Hepatocyte (in vitro differentiated cells): Measurements from ENCODE around the gene COPS7A.
"Not testable (repeated sequence)": the region's sequence is repeated elsewhere in the genome, so short reads cannot be mapped to it uniquely, and the experiment has no call there.

ENCODE experiments used
- EZH2 ChIP-seq: fragments of 200-600 bp; sonication (generic); IDR thresholded peaks from 2 replicates; pipeline ENCODE4 v1.6.1; 2016; ENCODE audit warnings: antibody characterized with exemption, mild to moderate bottlenecking, borderline replicate concordance
- EZH2phosphoT487 ChIP-seq: fragments of 200-600 bp; sonication (generic); IDR thresholded peaks from one replicate; pipeline ENCODE4 v1.6.1; 2018; ENCODE audit warnings: antibody characterized with exemption, mild to moderate bottlenecking, low read depth, moderate library complexity; ENCODE audit not compliant: unreplicated experiment, severe bottlenecking
- TF ChIP-seq, protein P1 (sequence below): fragments of 200-600 bp; sonication (generic); IDR thresholded peaks from 2 replicates; pipeline ENCODE4 v1.5.1; 2016; ENCODE audit warnings: antibody characterized with exemption, mild to moderate bottlenecking; ENCODE audit not compliant: poor library complexity

DNA sequence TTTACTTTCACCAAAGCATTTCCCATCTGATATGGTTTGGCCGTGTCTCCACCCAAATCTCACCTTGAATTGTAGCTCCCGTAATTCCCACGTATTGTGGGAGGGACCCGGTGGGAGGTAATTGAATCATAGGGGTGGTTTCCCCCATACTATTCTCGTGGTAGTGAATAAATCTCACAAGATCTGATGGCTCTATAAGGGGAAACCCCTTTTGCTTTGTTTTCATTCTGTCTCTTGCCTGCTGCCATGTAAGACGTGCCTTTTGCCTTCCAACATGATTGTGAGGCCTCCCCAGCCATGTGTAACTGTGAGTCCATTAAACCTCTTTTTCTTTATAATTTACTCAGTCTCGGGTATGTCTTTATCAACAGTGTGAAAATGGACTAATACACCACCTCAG lies 19.5 kb downstream of the COPS7A start:
- TF ChIP-seq, protein P1, sequence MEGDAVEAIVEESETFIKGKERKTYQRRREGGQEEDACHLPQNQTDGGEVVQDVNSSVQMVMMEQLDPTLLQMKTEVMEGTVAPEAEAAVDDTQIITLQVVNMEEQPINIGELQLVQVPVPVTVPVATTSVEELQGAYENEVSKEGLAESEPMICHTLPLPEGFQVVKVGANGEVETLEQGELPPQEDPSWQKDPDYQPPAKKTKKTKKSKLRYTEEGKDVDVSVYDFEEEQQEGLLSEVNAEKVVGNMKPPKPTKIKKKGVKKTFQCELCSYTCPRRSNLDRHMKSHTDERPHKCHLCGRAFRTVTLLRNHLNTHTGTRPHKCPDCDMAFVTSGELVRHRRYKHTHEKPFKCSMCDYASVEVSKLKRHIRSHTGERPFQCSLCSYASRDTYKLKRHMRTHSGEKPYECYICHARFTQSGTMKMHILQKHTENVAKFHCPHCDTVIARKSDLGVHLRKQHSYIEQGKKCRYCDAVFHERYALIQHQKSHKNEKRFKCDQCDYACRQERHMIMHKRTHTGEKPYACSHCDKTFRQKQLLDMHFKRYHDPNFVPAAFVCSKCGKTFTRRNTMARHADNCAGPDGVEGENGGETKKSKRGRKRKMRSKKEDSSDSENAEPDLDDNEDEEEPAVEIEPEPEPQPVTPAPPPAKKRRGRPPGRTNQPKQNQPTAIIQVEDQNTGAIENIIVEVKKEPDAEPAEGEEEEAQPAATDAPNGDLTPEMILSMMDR: not testable (repeated sequence)
- TF ChIP-seq EZH2, EZH2phosphoT487: not testable (repeated sequence)
